ENCODE results near the gene ALPK3.

DNA sequence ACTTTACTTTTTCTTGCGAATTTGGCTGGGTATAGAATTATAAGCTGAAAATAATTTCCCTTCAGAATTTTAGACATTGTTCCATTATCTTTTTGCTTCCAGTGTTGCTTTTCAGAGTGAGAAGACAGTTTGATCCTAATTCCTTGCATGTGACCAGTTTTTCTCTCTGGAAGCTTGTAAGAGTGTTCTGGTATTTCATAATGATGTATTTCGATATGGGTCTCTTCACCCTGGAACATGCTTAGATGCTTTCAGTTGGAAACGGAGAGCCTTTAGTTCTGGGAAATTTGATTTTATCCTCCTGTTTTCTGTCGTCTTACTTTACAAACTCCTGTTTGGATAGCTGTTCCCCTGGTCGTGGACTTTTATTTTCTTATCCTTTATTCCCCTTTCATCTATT is 13.9 kb downstream of the ALPK3 start:
- TF ChIP-seq, protein P1, sequence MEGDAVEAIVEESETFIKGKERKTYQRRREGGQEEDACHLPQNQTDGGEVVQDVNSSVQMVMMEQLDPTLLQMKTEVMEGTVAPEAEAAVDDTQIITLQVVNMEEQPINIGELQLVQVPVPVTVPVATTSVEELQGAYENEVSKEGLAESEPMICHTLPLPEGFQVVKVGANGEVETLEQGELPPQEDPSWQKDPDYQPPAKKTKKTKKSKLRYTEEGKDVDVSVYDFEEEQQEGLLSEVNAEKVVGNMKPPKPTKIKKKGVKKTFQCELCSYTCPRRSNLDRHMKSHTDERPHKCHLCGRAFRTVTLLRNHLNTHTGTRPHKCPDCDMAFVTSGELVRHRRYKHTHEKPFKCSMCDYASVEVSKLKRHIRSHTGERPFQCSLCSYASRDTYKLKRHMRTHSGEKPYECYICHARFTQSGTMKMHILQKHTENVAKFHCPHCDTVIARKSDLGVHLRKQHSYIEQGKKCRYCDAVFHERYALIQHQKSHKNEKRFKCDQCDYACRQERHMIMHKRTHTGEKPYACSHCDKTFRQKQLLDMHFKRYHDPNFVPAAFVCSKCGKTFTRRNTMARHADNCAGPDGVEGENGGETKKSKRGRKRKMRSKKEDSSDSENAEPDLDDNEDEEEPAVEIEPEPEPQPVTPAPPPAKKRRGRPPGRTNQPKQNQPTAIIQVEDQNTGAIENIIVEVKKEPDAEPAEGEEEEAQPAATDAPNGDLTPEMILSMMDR (IDR thresholded peaks at IDR 0.05): no peak
- TF ChIP-seq POLR2A (IDR thresholded peaks at IDR 0.05): no peak
- no peak for TF ChIP-seq POLR2AphosphoS5 (IDR thresholded peaks at IDR 0.05)
